HG02763 (cell line): Measurements from ENCODE around the gene THSD7A.

Source experiments
- ATAC-seq: cut with Tn5 transposase; IDR thresholded peaks from one replicate; pipeline ENCODE4 v1.9.1; 2021; ENCODE audit warnings: mild to moderate bottlenecking, moderate library complexity; ENCODE audit not compliant: unreplicated experiment

The THSD7A gene

GRCh38 chr7:11346302-11346701, 485.7 kb downstream of the THSD7A start:
- no peak for ATAC-seq

- ATAC-seq: no peak
Observed at GRCh38 chr7:11345621-11346020, 486.4 kb downstream of the THSD7A start.

GRCh38 chr7:11343818-11344413, 488.1 kb downstream of the THSD7A start:
- no peak for ATAC-seq

- no peak for ATAC-seq
Observed at GRCh38 chr7:11343136-11343535, 488.9 kb downstream of the THSD7A start.

- no peak for ATAC-seq
Observed at GRCh38 chr7:11341285-11341944, 490.6 kb downstream of the THSD7A start.

- no peak for ATAC-seq
Observed at GRCh38 chr7:11336432-11336831, 495.6 kb downstream of the THSD7A start.

GRCh38 chr7:11335947-11336346, 496.1 kb downstream of the THSD7A start:
- ATAC-seq: no peak

- peak; percentile 38 for ATAC-seq
Observed at GRCh38 chr7:11332865-11333228, 499.2 kb downstream of the THSD7A start.

- peak; percentile 86 for ATAC-seq
Observed at GRCh38 chr7:11332186-11332864, 499.7 kb downstream of the THSD7A start.

- no peak for ATAC-seq
Observed at GRCh38 chr7:11331128-11332102, 500.6 kb downstream of the THSD7A start.

GRCh38 chr7:11330717-11331116, 501.3 kb downstream of the THSD7A start:
- no peak for ATAC-seq

GRCh38 chr7:11330208-11330607, 501.8 kb downstream of the THSD7A start:
- ATAC-seq: no peak

- ATAC-seq: no peak
Observed at GRCh38 chr7:11329626-11330025, 502.4 kb downstream of the THSD7A start.

- no peak for ATAC-seq
Observed at GRCh38 chr7:11328309-11328708, 503.7 kb downstream of the THSD7A start.

GRCh38 chr7:11327633-11328032, 504.4 kb downstream of the THSD7A start:
- no peak for ATAC-seq
